Suppressor macrophage (primary cell): ENCODE data around the gene ASH1L.
"Not testable (repeated sequence)": the region's sequence is repeated elsewhere in the genome, so short reads cannot be mapped to it uniquely, and the experiment has no call there.

Source experiments
- DNase-seq, 4 experiments: peaks; one replicate each; pipeline ENCODE4 v3.0.0-alpha.2; 2020 to 2022

Gene ASH1L

GRCh38 chr1:155493595-155493994 is 69.0 kb downstream of the ASH1L start:
- DNase-seq = not testable (repeated sequence)

- not testable (repeated sequence) for DNase-seq
Observed at GRCh38 chr1:155488419-155488818, 74.2 kb downstream of the ASH1L start.

- no peak for DNase-seq
Observed at GRCh38 chr1:155487541-155487940, 75.1 kb downstream of the ASH1L start.

GRCh38 chr1:155486952-155487351 is 75.7 kb downstream of the ASH1L start:
- not testable (repeated sequence) for DNase-seq

- DNase-seq = peak in 3 of 4 experiments; percentile 4 to 83 (median 81)
Observed at GRCh38 chr1:155485945-155486344, 76.7 kb downstream of the ASH1L start.

GRCh38 chr1:155485222-155485621 is 77.4 kb downstream of the ASH1L start:
- DNase-seq = no peak

- no peak for DNase-seq
Observed at GRCh38 chr1:155481741-155482241, 80.8 kb downstream of the ASH1L start.

- peak; percentile 48 to 80 (median 69) for DNase-seq
Observed at GRCh38 chr1:155479205-155479604, 83.4 kb downstream of the ASH1L start.

- no peak for DNase-seq
Observed at GRCh38 chr1:155478270-155478852, 84.2 kb downstream of the ASH1L start.

GRCh38 chr1:155474146-155474545 is 88.5 kb downstream of the ASH1L start:
- no peak for DNase-seq

- no peak for DNase-seq
Observed at GRCh38 chr1:155473151-155473821, 89.3 kb downstream of the ASH1L start.

- DNase-seq = no peak
Observed at GRCh38 chr1:155472491-155473083, 90.0 kb downstream of the ASH1L start.

GRCh38 chr1:155471891-155472290 is 90.7 kb downstream of the ASH1L start:
- no peak for DNase-seq

- no peak for DNase-seq
Observed at GRCh38 chr1:155471026-155471425, 91.6 kb downstream of the ASH1L start.

GRCh38 chr1:155466996-155467395 is 95.6 kb downstream of the ASH1L start:
- peak in 1 of 4 experiments; percentile 10 for DNase-seq

GRCh38 chr1:155466617-155466972 is 96.0 kb downstream of the ASH1L start:
- DNase-seq = no peak

GRCh38 chr1:155463865-155464650 is 98.5 kb downstream of the ASH1L start:
- DNase-seq = peak; percentile 39 to 70 (median 55)

GRCh38 chr1:155458111-155458510 is 104.5 kb downstream of the ASH1L start:
- DNase-seq = no peak

GRCh38 chr1:155457266-155457665 is 105.3 kb downstream of the ASH1L start:
- no peak for DNase-seq

- DNase-seq = peak in 1 of 4 experiments; percentile 3
Observed at GRCh38 chr1:155455588-155456195, 106.9 kb downstream of the ASH1L start.

- no peak for DNase-seq
Observed at GRCh38 chr1:155454096-155454495, 108.5 kb downstream of the ASH1L start.

GRCh38 chr1:155453141-155453540 is 109.5 kb downstream of the ASH1L start:
- no peak for DNase-seq

- DNase-seq = no peak
Observed at GRCh38 chr1:155451199-155451598, 111.4 kb downstream of the ASH1L start.
